HepG2 (cell line): Measurements from ENCODE around the gene DIPK1A. TPM values are rescaled to one million over a fixed set of nuclear protein-coding genes. Genes with fewer than 3 reads are reported as not detected.
A peak's percentile ranks its signal among the peaks of the same experiment; 100 is the strongest.

Experiments used
- ARID4A ChIP-seq: sonication (generic); formaldehyde crosslinking; IDR thresholded peaks from 2 replicates; pipeline ENCODE4 v1.5.0; 2020; ENCODE audit warnings: mild to moderate bottlenecking, missing genetic modification reagents, borderline replicate concordance
- DDIT3 ChIP-seq: sonication (generic); formaldehyde crosslinking; IDR thresholded peaks from 2 replicates; pipeline ENCODE4 v1.4.0; 2020; ENCODE audit warnings: mild to moderate bottlenecking, missing genetic modification reagents
- FOXJ3 ChIP-seq: sonication (generic); formaldehyde crosslinking; IDR thresholded peaks from 2 replicates; pipeline ENCODE4 v1.4.0; 2020; ENCODE audit warnings: missing genetic modification reagents, mild to moderate bottlenecking, borderline replicate concordance
- GTF3A ChIP-seq: sonication (generic); formaldehyde crosslinking; conservative IDR thresholded peaks from 2 replicates; pipeline ENCODE4 v1.4.0; 2020; ENCODE audit warnings: mild to moderate bottlenecking, missing genetic modification reagents
- HMG20B ChIP-seq: conservative IDR thresholded peaks from 2 replicates; pipeline ENCODE4 v1.6.1; 2016; ENCODE audit warnings: missing genetic modification reagents, missing compliant biosample characterization
- IRF1 ChIP-seq: sonication (generic); formaldehyde crosslinking; IDR thresholded peaks from 2 replicates; pipeline ENCODE4 v1.4.0; 2020; ENCODE audit warnings: low read depth, mild to moderate bottlenecking, missing genetic modification reagents
- PHF21A ChIP-seq: sonication (generic); formaldehyde crosslinking; IDR thresholded peaks from 2 replicates; pipeline ENCODE4 v1.5.0; 2020; ENCODE audit warnings: mild to moderate bottlenecking, missing genetic modification reagents
- PHF5A ChIP-seq: IDR thresholded peaks from one replicate; pipeline ENCODE4 v1.6.1; 2018; ENCODE audit warnings: low read depth, missing genetic modification reagents; ENCODE audit not compliant: unreplicated experiment
- RAD51 ChIP-seq: fragments of 450-650 bp; IDR thresholded peaks from 2 replicates; pipeline ENCODE4 v1.6.1; 2016; ENCODE audit warnings: borderline replicate concordance
- SAFB2 ChIP-seq: sonication (generic); formaldehyde crosslinking; IDR thresholded peaks from 2 replicates; pipeline ENCODE4 v1.5.1; 2020; ENCODE audit warnings: missing genetic modification reagents, low read depth, mild to moderate bottlenecking, borderline replicate concordance
- SIX4 ChIP-seq: sonication (generic); formaldehyde crosslinking; IDR thresholded peaks from 2 replicates; pipeline ENCODE4 v1.4.0; 2020; ENCODE audit warnings: missing genetic modification reagents
- THRA ChIP-seq: sonication (generic); formaldehyde crosslinking; IDR thresholded peaks from 2 replicates; pipeline ENCODE4 v1.4.0; 2020; ENCODE audit warnings: missing genetic modification reagents, borderline replicate concordance
- ZBTB3 ChIP-seq: sonication (generic); formaldehyde crosslinking; IDR thresholded peaks from 2 replicates; pipeline ENCODE4 v1.4.0; 2020; ENCODE audit warnings: low read depth, mild to moderate bottlenecking, moderate library complexity, missing genetic modification reagents, borderline replicate concordance
- ZNF205 ChIP-seq: IDR thresholded peaks from 2 replicates; pipeline ENCODE4 v1.6.1; 2018; ENCODE audit warnings: missing biosample characterization, missing genetic modification reagents
- ZNF30 ChIP-seq: sonication (generic); formaldehyde crosslinking; IDR thresholded peaks from 2 replicates; pipeline ENCODE4 v1.5.0; 2020; ENCODE audit warnings: mild to moderate bottlenecking, missing genetic modification reagents
- ZNF503 ChIP-seq: sonication (generic); formaldehyde crosslinking; IDR thresholded peaks from 2 replicates; pipeline ENCODE4 v1.4.0; 2020; ENCODE audit warnings: missing genetic modification reagents
- ZNF510 ChIP-seq: sonication (generic); formaldehyde crosslinking; IDR thresholded peaks from 2 replicates; pipeline ENCODE4 v1.4.0; 2020; ENCODE audit warnings: low read depth, mild to moderate bottlenecking, missing genetic modification reagents
- ZNF549 ChIP-seq: sonication (generic); formaldehyde crosslinking; IDR thresholded peaks from 2 replicates; pipeline ENCODE4 v1.5.0; 2020; ENCODE audit warnings: missing genetic modification reagents
- polyA plus RNA-seq, 8 experiments: library from polyadenylated mRNA; depleted of rRNA in 3 of 8; stranded (reverse) in 7 of 8; unstranded in 1 of 8; fragments of >200 nt; fragmentation: Illumina TruSeq in 4 of 8; extraction: Trizol in 4 of 8; gene quantifications; 2 replicates each; pipeline versions ENCODE4 v1.2.1 to v1.2.3, GENCODE V29; 2011 to 2016; ENCODE audit warnings: low read depth in 4 of 8, missing spikeins in 1 of 8, mixed read lengths in 1 of 8; ENCODE audit not compliant: insufficient read depth in 1 of 8
- total RNA-seq, 5 experiments: library from RNA; depleted of rRNA; stranded (reverse); fragments of >200 nt; fragmentation: Illumina TruSeq; extraction: Trizol; gene quantifications; 2 replicates each; pipeline ENCODE4 v1.2.3, GENCODE V29; 2016; ENCODE audit warnings: low read depth in 1 of 5

The DIPK1A gene
- total and polyA plus RNA-seq, 2 of the 13 experiments (the other 11 are each of a cell fraction or from before 2014, with no cell fraction given), result 8.4 TPM

- TF ChIP-seq ZNF503 (peak; percentile 76), SAFB2 (no peak; the same call in 1 of the 2 replicates), FOXJ3 (CRISPR knock-in tag) (peak; percentile 39), RAD51 (no peak), PHF21A (peak; percentile 50; the same call in 1 of the 2 replicates), SIX4 (CRISPR knock-in tag) (peak; percentile 48; the same call in 1 of the 2 replicates), IRF1 (CRISPR knock-in tag) (no peak), DDIT3 (CRISPR knock-in tag) (peak; percentile 40; the same call in 1 of the 2 replicates), PHF5A (CRISPR knock-in tag) (no peak), ARID4A (CRISPR knock-in tag) (peak; percentile 96), ZBTB3 (CRISPR knock-in tag) (peak; percentile 71; the same call in 1 of the 2 replicates), ZNF30 (no peak), ZNF205 (CRISPR knock-in tag) (peak; percentile 90), THRA (CRISPR knock-in tag) (peak; percentile 78), GTF3A (CRISPR knock-in tag) (no peak; the same call in 1 of the 2 replicates), HMG20B (peak; percentile 66; the same call in 1 of the 2 replicates), ZNF549 (CRISPR knock-in tag) (no peak), ZNF510 (peak; percentile 93; the same call in 1 of the 2 replicates)
These were observed 129.3 kb downstream of the DIPK1A start, which contains the start of gene RPL5 (continued) for GRCh38 chr1:92831762-92832536.
